Pancreas (tissue), 10 donors: ENCODE results near the gene STPG4. TPM values are rescaled to one million over a fixed set of nuclear protein-coding genes. Genes with fewer than 3 reads are reported as not detected.

Source experiments
- ATAC-seq, 4 donors: fragments of 200-7000 bp; cut with Tn5 transposase; one replicate each; pipeline versions ENCODE4 v1.8.0 to v1.9.1; 2020; ENCODE audit warnings: mild to moderate bottlenecking in 4 of 4, moderate library complexity in 4 of 4
- DNase-seq, 6 donors: peaks; one replicate each; pipeline ENCODE4 v3.0.0-alpha.2; 2020
- FAIRE-seq: peaks from 2 replicates; lab custom pipeline; 2012; peaks lifted over from hg19 to GRCh38; lab: Jason Lieb, UNC
- H3K27ac ChIP-seq, 4 donors: fragments of 200-600 bp; sonication (generic); 1 replicate in 3 of 4; 2 replicates in 1 of 4; pipeline versions ENCODE4 v1.5.0 to v1.8.0; 2020
- H3K27me3 ChIP-seq, 4 donors: fragments of 200-600 bp; one replicate each; pipeline ENCODE4 v1.8.0; 2021
- H3K36me3 ChIP-seq, 3 donors: fragments of 200-600 bp; sonication (generic) in 1 of 3; one replicate each; pipeline versions ENCODE4 v1.5.0 to v1.8.0; 2020 to 2021
- H3K4me1 ChIP-seq, 3 donors: fragments of 200-600 bp; one replicate each; pipeline ENCODE4 v1.8.0; 2021
- H3K4me3 ChIP-seq, 4 donors: fragments of 200-600 bp; sonication (generic) in 2 of 4; one replicate each; pipeline versions ENCODE4 v1.5.0 to v1.8.0; 2020 to 2021
- H3K9me3 ChIP-seq, 4 donors: fragments of 200-600 bp; one replicate each; pipeline ENCODE4 v1.8.0; 2021
- CTCF ChIP-seq, 4 donors: fragments of 200-600 bp; sonication (generic) in 3 of 4; IDR thresholded peaks; one replicate each; pipeline versions ENCODE4 v1.5.0 to v1.8.0; 2021; ENCODE audit warnings: antibody characterized with exemption in 4 of 4
- WGBS, 2 donors: extraction: QIAGEN DNeasy Blood & Tissue Kit; methylation state at CpG; one replicate each; pipeline ENCODE4 v1.1.7; 2013; 5-methylcytosine and 5-hydroxymethylcytosine counted together
- intact Hi-C, 3 donors: fragments of 100-400 bp; cut with DNase I; formaldehyde crosslinking; loops; one replicate each; pipeline versions ENCODE4 v1.11.1 to v1.14.2; 2022
- polyA plus RNA-seq, 2 donors: library from polyadenylated mRNA; stranded (reverse); fragments of 200-250 nt; gene quantifications; one replicate each; pipeline ENCODE4 v1.2.3, GENCODE V29; 2013
- total RNA-seq, 6 donors: library from RNA; stranded (reverse); fragmentation: NEBNext Ultra II Directional in 4 of 6; extraction: Animal tissue kit (Norgen Biotek cat#: 25700) in 4 of 6; gene quantifications; one replicate each; pipeline versions ENCODE4 v1.2.1 to v1.2.4, GENCODE V29; 2021 to 2023
- donor health status: healthy with polysubstance abuse.
- donor health status: DM: no; HTN: no; CAD: no; lungs with moderate emphysema.
- donor health status: DM: no; HTN: no; CAD: no.
- donor health status: control.
- donor health status: control.
- donor health status: Bipolar disorder and iron deficiency.
- donor health status: DM: yes; HTN: yes; CAD: no.
- donor health status: DM: no; HTN: no; CAD: no.
- donor health status: DM: no; HTN: no; CAD: no.
- donor health status: DM: yes; HTN: yes; CAD: no.

STPG4 gene
- total and polyA plus RNA-seq, 8 donors, result not detected

DNA sequence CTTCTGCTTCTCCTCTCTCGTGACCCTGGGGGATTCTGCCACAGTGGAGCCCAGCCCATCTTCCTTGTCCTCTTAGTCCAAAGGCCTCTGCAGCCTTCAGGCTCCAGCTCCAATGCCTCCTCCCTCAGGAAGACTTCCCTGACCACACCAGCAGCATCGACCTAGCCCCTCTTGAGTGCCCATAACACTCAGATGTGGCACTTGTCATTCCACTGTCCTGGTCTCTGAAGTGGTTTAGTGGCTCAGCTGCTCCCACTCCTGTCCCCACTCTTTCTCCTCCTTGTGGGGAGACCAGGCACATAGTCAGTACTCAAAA, 97.5 kb downstream of the STPG4 start:
- H3K4me3 ChIP-seq, result no peak overlapping the region
- DNase-seq (no peak), FAIRE-seq (no peak), ATAC-seq (no peak)
- TF ChIP-seq CTCF (IDR thresholded peaks at IDR 0.05), result no peak
- intact Hi-C loops, result no loop called here
- H3K36me3 ChIP-seq, result peaks cover 0 to 12% (median 0%) of the 10 kb centered on the region in 3 donors
- H3K4me1 ChIP-seq, result peaks cover 0 to 4% (median 0%) of the 10 kb centered on the region in 3 donors
- no peaks in the 10 kb centered on the region for H3K27me3 ChIP-seq
- H3K9me3 ChIP-seq, result no peaks in the 10 kb centered on the region
- H3K27ac ChIP-seq, result peak overlapping the region in 1 of 4 donors; percentile 55
- 71 to 72% methylated on average over 2 of the region's 2 CpGs for WGBS, 2 donors

GRCh38 chr2:47056868-47057686, 98.0 kb downstream of the STPG4 start:
- H3K36me3 ChIP-seq, result peaks cover 0 to 12% (median 0%) of the 10 kb centered on the region in 3 donors
- 80 to 86% methylated on average over 15 of the region's 15 CpGs for WGBS, 2 donors

GRCh38 chr2:47056374-47056773, 98.7 kb downstream of the STPG4 start:
- intact Hi-C loops, result no loop called here
- FAIRE-seq, result no peak
- WGBS, 2 donors, result 86 to 88% methylated on average over 5 of the region's 5 CpGs

More at GRCh38 chr2:47056868-47057686, 98.0 kb downstream of the STPG4 start:
- FAIRE-seq, result no peak
- no peaks in the 10 kb centered on the region for H3K9me3 ChIP-seq
- ATAC-seq, result peak in 3 of 4 donors; percentile 38 to 78 (median 68)
- H3K27me3 ChIP-seq, result no peaks in the 10 kb centered on the region
- peak overlapping the region in 3 of 4 donors; percentile 2 to 55 (median 16) for H3K27ac ChIP-seq
- H3K4me1 ChIP-seq, result peaks cover 0 to 4% (median 0%) of the 10 kb centered on the region in 3 donors
- DNase-seq, result peak in 1 of 6 donors; percentile 51
- no peak for TF ChIP-seq CTCF (IDR thresholded peaks at IDR 0.05)
- H3K4me3 ChIP-seq, result no peak overlapping the region
- intact Hi-C loops, result no loop called here

DNA sequence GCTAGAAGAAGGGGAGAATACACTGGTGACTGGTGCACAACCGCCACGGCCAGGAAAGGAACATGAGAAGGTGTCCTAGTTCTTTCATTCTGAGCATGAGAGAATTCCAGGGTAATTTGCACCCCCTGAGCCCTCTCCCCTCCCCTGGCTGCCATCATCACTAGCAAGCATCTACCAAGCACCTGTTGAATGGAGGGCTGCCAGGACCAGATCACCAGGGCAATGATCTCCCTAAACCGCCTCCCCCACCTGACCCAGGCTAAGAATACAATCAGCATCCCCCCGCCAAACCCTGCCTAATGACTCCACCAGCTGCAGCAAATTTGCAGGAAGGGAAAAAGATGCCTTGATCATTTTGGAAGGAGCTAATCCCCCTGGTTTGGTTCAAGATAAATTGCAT, 100.2 kb downstream of the STPG4 start:
- DNase-seq (no peak), ATAC-seq (no peak), FAIRE-seq (no peak)
- Histone ChIP-seq H3K36me3 (peaks cover 4 to 21% (median 7%) of the 10 kb centered on the region in 3 donors), H3K27me3 (no peaks in the 10 kb centered on the region), H3K9me3 (no peaks in the 10 kb centered on the region), H3K27ac (no peak overlapping the region), H3K4me1 (peaks cover 0 to 4% (median 0%) of the 10 kb centered on the region in 3 donors), H3K4me3 (no peak overlapping the region)
- intact Hi-C loops, result no loop called here
- 95 to 97% methylated on average over 4 of the region's 4 CpGs for WGBS, 2 donors
- TF ChIP-seq CTCF (IDR thresholded peaks at IDR 0.05), result no peak

More at GRCh38 chr2:47056374-47056773, 98.7 kb downstream of the STPG4 start:
- H3K9me3 ChIP-seq, result no peaks in the 10 kb centered on the region
- H3K36me3 ChIP-seq, result peaks cover 0 to 16% (median 5%) of the 10 kb centered on the region in 3 donors
- no peak overlapping the region for H3K4me3 ChIP-seq
- peak in 1 of 6 donors; percentile 23 for DNase-seq
- peak overlapping the region in 2 of 4 donors; percentile 4 to 55 for H3K27ac ChIP-seq
- peaks cover 0 to 4% (median 0%) of the 10 kb centered on the region in 3 donors for H3K4me1 ChIP-seq
- TF ChIP-seq CTCF (IDR thresholded peaks at IDR 0.05), result no peak
- no peak for ATAC-seq
- H3K27me3 ChIP-seq, result no peaks in the 10 kb centered on the region
